ENCODE measurements around the gene CHST13.

Gene CHST13

GRCh38 chr3:126512916-126513650 is 10.9 kb upstream of the CHST13 start:
- TF ChIP-seq CTCF (IDR thresholded peaks at IDR 0.05; ENCODE audit: borderline replicate concordance, insufficient read depth, low read depth, low read length), result no peak
- no peak overlapping the region for H3K4me3 ChIP-seq (ENCODE audit: low read depth, low read length)

- no peak for TF ChIP-seq CTCF (IDR thresholded peaks at IDR 0.05; ENCODE audit: borderline replicate concordance, insufficient read depth, low read depth, low read length)
Observed at GRCh38 chr3:126514161-126514560, 9.8 kb upstream of the CHST13 start.

GRCh38 chr3:126515066-126515706 is 8.8 kb upstream of the CHST13 start:
- TF ChIP-seq CTCF (IDR thresholded peaks at IDR 0.05; ENCODE audit: borderline replicate concordance, insufficient read depth, low read depth, low read length), result no peak
- no peak overlapping the region for H3K4me3 ChIP-seq (ENCODE audit: low read depth, low read length)

More at GRCh38 chr3:126514161-126514560, 9.8 kb upstream of the CHST13 start:
- no peak overlapping the region for H3K4me3 ChIP-seq (ENCODE audit: low read depth, low read length)

- no peak overlapping the region for H3K4me3 ChIP-seq (ENCODE audit: low read depth, low read length)
- TF ChIP-seq CTCF (IDR thresholded peaks at IDR 0.05; ENCODE audit: borderline replicate concordance, insufficient read depth, low read depth, low read length), result no peak
Observed at GRCh38 chr3:126516152-126516935, 7.6 kb upstream of the CHST13 start.

- TF ChIP-seq CTCF (IDR thresholded peaks at IDR 0.05; ENCODE audit: borderline replicate concordance, insufficient read depth, low read depth, low read length), result no peak
Observed at GRCh38 chr3:126516936-126517290, 7.0 kb upstream of the CHST13 start.

GRCh38 chr3:126517291-126517951 is 6.5 kb upstream of the CHST13 start, which contains the start of gene UROC1:
Gene UROC1 (minus strand): TSS chr3:126517773. CDS start chr3:126517719, 54 bp downstream.
- no peak within 1 kb of the TSS for H3K4me3 ChIP-seq (ENCODE audit: low read depth, low read length)
- no peak for TF ChIP-seq CTCF (IDR thresholded peaks at IDR 0.05; ENCODE audit: borderline replicate concordance, insufficient read depth, low read depth, low read length)

More at GRCh38 chr3:126516936-126517290, 7.0 kb upstream of the CHST13 start:
- H3K4me3 ChIP-seq (ENCODE audit: low read depth, low read length), result no peak overlapping the region
